Activated CD8-positive, alpha-beta memory T cell treated with anti-CD3 and anti-CD28 coated beads for 4 hours (primary cell): ENCODE data around the gene TOLLIP.
"Not testable (repeated sequence)": the region's sequence is repeated elsewhere in the genome, so short reads cannot be mapped to it uniquely, and the experiment has no call there.

ENCODE experiments used
- DNase-seq, 2 donors: peaks; one replicate each; pipeline ENCODE4 v3.0.0-alpha.2; 2020; ENCODE audit warnings: low read depth in 2 of 2

The TOLLIP gene

GRCh38 chr11:1246301-1246700 lies 63.1 kb downstream of the TOLLIP start:
- not testable (repeated sequence) for DNase-seq

GRCh38 chr11:1245717-1246116 lies 63.7 kb downstream of the TOLLIP start:
- not testable (repeated sequence) for DNase-seq

GRCh38 chr11:1244557-1244956 lies 64.9 kb downstream of the TOLLIP start:
- not testable (repeated sequence) for DNase-seq

- not testable (repeated sequence) for DNase-seq
Observed at GRCh38 chr11:1243521-1243920, 65.9 kb downstream of the TOLLIP start.

- DNase-seq: not testable (repeated sequence)
Observed at GRCh38 chr11:1242751-1243150, 66.7 kb downstream of the TOLLIP start.

- no peak for DNase-seq
Observed at GRCh38 chr11:1242289-1242688, 67.1 kb downstream of the TOLLIP start.

GRCh38 chr11:1241706-1242105 lies 67.7 kb downstream of the TOLLIP start:
- DNase-seq: no peak

- no peak for DNase-seq
Observed at GRCh38 chr11:1240771-1241170, 68.7 kb downstream of the TOLLIP start.

GRCh38 chr11:1239596-1240205 lies 69.7 kb downstream of the TOLLIP start:
- DNase-seq: no peak

GRCh38 chr11:1238767-1239595 lies 70.5 kb downstream of the TOLLIP start:
- no peak for DNase-seq

- no peak for DNase-seq
Observed at GRCh38 chr11:1237851-1238250, 71.6 kb downstream of the TOLLIP start.

- no peak for DNase-seq
Observed at GRCh38 chr11:1237128-1237580, 72.3 kb downstream of the TOLLIP start.

- no peak for DNase-seq
Observed at GRCh38 chr11:1236316-1237127, 72.9 kb downstream of the TOLLIP start.

- DNase-seq: no peak
Observed at GRCh38 chr11:1235901-1236315, 73.5 kb downstream of the TOLLIP start.

GRCh38 chr11:1235306-1235900 lies 74.0 kb downstream of the TOLLIP start:
- DNase-seq: no peak

- DNase-seq: no peak
Observed at GRCh38 chr11:1234771-1235305, 74.6 kb downstream of the TOLLIP start.

GRCh38 chr11:1234054-1234720 lies 75.2 kb downstream of the TOLLIP start:
- DNase-seq: no peak

GRCh38 chr11:1233351-1234053 lies 75.9 kb downstream of the TOLLIP start:
- no peak for DNase-seq

GRCh38 chr11:1232883-1233321 lies 76.5 kb downstream of the TOLLIP start:
- no peak for DNase-seq
